Pancreas (tissue), 10 donors: ENCODE results near the gene SSBP3. TPM values are rescaled to one million over a fixed set of nuclear protein-coding genes. Genes with fewer than 3 reads are reported as not detected.

Experiments used
- ATAC-seq, 4 donors: fragments of 200-7000 bp; cut with Tn5 transposase; one replicate each; pipeline versions ENCODE4 v1.8.0 to v1.9.1; 2020; ENCODE audit warnings: mild to moderate bottlenecking in 4 of 4, moderate library complexity in 4 of 4
- DNase-seq, 6 donors: peaks; one replicate each; pipeline ENCODE4 v3.0.0-alpha.2; 2020
- FAIRE-seq: peaks from 2 replicates; lab custom pipeline; 2012; peaks lifted over from hg19 to GRCh38; lab: Jason Lieb, UNC
- H3K27ac ChIP-seq, 4 donors: fragments of 200-600 bp; sonication (generic); 1 replicate in 3 of 4; 2 replicates in 1 of 4; pipeline versions ENCODE4 v1.5.0 to v1.8.0; 2020
- H3K27me3 ChIP-seq, 4 donors: fragments of 200-600 bp; one replicate each; pipeline ENCODE4 v1.8.0; 2021
- H3K36me3 ChIP-seq, 3 donors: fragments of 200-600 bp; sonication (generic) in 1 of 3; one replicate each; pipeline versions ENCODE4 v1.5.0 to v1.8.0; 2020 to 2021
- H3K4me1 ChIP-seq, 3 donors: fragments of 200-600 bp; one replicate each; pipeline ENCODE4 v1.8.0; 2021
- H3K4me3 ChIP-seq, 4 donors: fragments of 200-600 bp; sonication (generic) in 2 of 4; one replicate each; pipeline versions ENCODE4 v1.5.0 to v1.8.0; 2020 to 2021
- H3K9me3 ChIP-seq, 4 donors: fragments of 200-600 bp; one replicate each; pipeline ENCODE4 v1.8.0; 2021
- CTCF ChIP-seq, 4 donors: fragments of 200-600 bp; sonication (generic) in 3 of 4; IDR thresholded peaks; one replicate each; pipeline versions ENCODE4 v1.5.0 to v1.8.0; 2021; ENCODE audit warnings: antibody characterized with exemption in 4 of 4
- WGBS, 2 donors: extraction: QIAGEN DNeasy Blood & Tissue Kit; methylation state at CpG; one replicate each; pipeline ENCODE4 v1.1.7; 2013; 5-methylcytosine and 5-hydroxymethylcytosine counted together
- intact Hi-C, 3 donors: fragments of 100-400 bp; cut with DNase I; formaldehyde crosslinking; loops; one replicate each; pipeline versions ENCODE4 v1.11.1 to v1.14.2; 2022
- polyA plus RNA-seq, 2 donors: library from polyadenylated mRNA; stranded (reverse); fragments of 200-250 nt; gene quantifications; one replicate each; pipeline ENCODE4 v1.2.3, GENCODE V29; 2013
- total RNA-seq, 6 donors: library from RNA; stranded (reverse); fragmentation: NEBNext Ultra II Directional in 4 of 6; extraction: Animal tissue kit (Norgen Biotek cat#: 25700) in 4 of 6; gene quantifications; one replicate each; pipeline versions ENCODE4 v1.2.1 to v1.2.4, GENCODE V29; 2021 to 2023
- donor health status: healthy with polysubstance abuse.
- donor health status: DM: no; HTN: no; CAD: no; lungs with moderate emphysema.
- donor health status: DM: no; HTN: no; CAD: no.
- donor health status: control.
- donor health status: control.
- donor health status: Bipolar disorder and iron deficiency.
- donor health status: DM: yes; HTN: yes; CAD: no.
- donor health status: DM: no; HTN: no; CAD: no.
- donor health status: DM: no; HTN: no; CAD: no.
- donor health status: DM: yes; HTN: yes; CAD: no.

The SSBP3 gene
- total and polyA plus RNA-seq, 8 donors = 16.4 to 31.0 (median 22.9) TPM

- no peaks in the 10 kb centered on the region for H3K4me1 ChIP-seq
- FAIRE-seq (no peak), ATAC-seq (no peak), DNase-seq (no peak)
- no peaks in the 10 kb centered on the region for H3K9me3 ChIP-seq
- WGBS, 2 donors = 89 to 91% methylated on average over 11 of the region's 11 CpGs
- peaks cover 0 to 4% (median 4%) of the 10 kb centered on the region in 3 donors for H3K36me3 ChIP-seq
- no peak overlapping the region for H3K27ac ChIP-seq
- intact Hi-C loops = no loop called here
- no peaks in the 10 kb centered on the region for H3K27me3 ChIP-seq
- TF ChIP-seq CTCF (IDR thresholded peaks at IDR 0.05) = no peak
- no peak overlapping the region for H3K4me3 ChIP-seq
These were observed 158.2 kb downstream of the SSBP3 start for GRCh38 chr1:54247863-54248515.

GRCh38 chr1:54246116-54246721 is 160.0 kb downstream of the SSBP3 start:
- WGBS, 2 donors = 91% methylated on average over 10 of the region's 10 CpGs
- no peak for FAIRE-seq

GRCh38 chr1:54245501-54245900 is 160.7 kb downstream of the SSBP3 start:
- Histone ChIP-seq H3K9me3 (no peaks in the 10 kb centered on the region), H3K27me3 (no peaks in the 10 kb centered on the region), H3K27ac (no peak overlapping the region), H3K4me1 (no peaks in the 10 kb centered on the region), H3K4me3 (no peak overlapping the region), H3K36me3 (peaks cover 0 to 4% (median 4%) of the 10 kb centered on the region in 3 donors)
- DNase-seq = no peak
- no peak for ATAC-seq
- intact Hi-C loops = no loop called here
- no peak for TF ChIP-seq CTCF (IDR thresholded peaks at IDR 0.05)
- WGBS, 2 donors = 85 to 88% methylated on average over 4 of the region's 4 CpGs
- no peak for FAIRE-seq

More at GRCh38 chr1:54246116-54246721, 160.0 kb downstream of the SSBP3 start:
- no peaks in the 10 kb centered on the region for H3K27me3 ChIP-seq
- H3K4me1 ChIP-seq = no peaks in the 10 kb centered on the region
- intact Hi-C loops = no loop called here
- H3K36me3 ChIP-seq = peaks cover 0 to 4% (median 4%) of the 10 kb centered on the region in 3 donors
- ATAC-seq = no peak
- no peak overlapping the region for H3K4me3 ChIP-seq
- TF ChIP-seq CTCF (IDR thresholded peaks at IDR 0.05) = no peak
- H3K27ac ChIP-seq = no peak overlapping the region
- no peak for DNase-seq
- H3K9me3 ChIP-seq = no peaks in the 10 kb centered on the region

- Histone ChIP-seq H3K9me3 (no peaks in the 10 kb centered on the region), H3K27ac (no peak overlapping the region), H3K4me1 (no peaks in the 10 kb centered on the region), H3K4me3 (no peak overlapping the region), H3K36me3 (peaks cover 0 to 4% (median 4%) of the 10 kb centered on the region in 3 donors), H3K27me3 (no peaks in the 10 kb centered on the region)
- no peak for TF ChIP-seq CTCF (IDR thresholded peaks at IDR 0.05)
- DNase-seq = no peak
- WGBS, 2 donors = 90 to 98% methylated on average over 7 of the region's 7 CpGs
- FAIRE-seq = no peak
- intact Hi-C loops = no loop called here
- no peak for ATAC-seq
These were observed 161.5 kb downstream of the SSBP3 start for GRCh38 chr1:54244655-54245054.

- Histone ChIP-seq H3K27me3 (no peaks in the 10 kb centered on the region), H3K36me3 (peaks cover 0 to 8% (median 0%) of the 10 kb centered on the region in 3 donors), H3K27ac (no peak overlapping the region), H3K4me3 (no peak overlapping the region), H3K4me1 (no peaks in the 10 kb centered on the region), H3K9me3 (no peaks in the 10 kb centered on the region)
- WGBS, 2 donors = 92 to 93% methylated on average over 13 of the region's 13 CpGs
- no peak for FAIRE-seq
- no peak for DNase-seq
- TF ChIP-seq CTCF (IDR thresholded peaks at IDR 0.05) = no peak
- intact Hi-C loops = no loop called here
- ATAC-seq = no peak
These were observed 163.2 kb downstream of the SSBP3 start for GRCh38 chr1:54243022-54243421.
